ENCODE results near the gene C4A. TPM values are rescaled to one million over a fixed set of nuclear protein-coding genes. Genes with fewer than 3 reads are reported as not detected.

Gene C4A
- polyA plus RNA-seq, 3 donors, result 12.6 TPM; not detected in 2

- Histone ChIP-seq H3K27me3 (ENCODE audit: control insufficient read depth in 2 of 2, insufficient read depth in 2 of 2, low read length in 2 of 2) (no peaks in the 10 kb centered on the region), H2AFZ (ENCODE audit: insufficient read depth, low read depth, low read length, poor library complexity, severe bottlenecking) (no peak overlapping the region), H3K4me3 (replicated peaks in 1 of 3; ENCODE audit: low read depth in 2 of 3, low read length in 3 of 3) (no peak overlapping the region), H3K36me3 (replicated peaks in 1 of 2; ENCODE audit: control insufficient read depth in 1 of 2, insufficient read depth in 2 of 2, low read length in 2 of 2) (peaks cover 32 to 33% of the 10 kb centered on the region in 2 donors), H3K79me2 (ENCODE audit: insufficient read depth, low read length) (no peaks in the 10 kb centered on the region), H3K27ac (ENCODE audit: low read depth in 1 of 2, low read length in 2 of 2) (no peak overlapping the region), H3K9me3 (replicated peaks in 1 of 2; ENCODE audit: control insufficient read depth in 1 of 2, insufficient read depth in 1 of 2, low read length in 2 of 2) (no peaks in the 10 kb centered on the region), H4K20me1 (ENCODE audit: insufficient read depth, low read length) (no peaks in the 10 kb centered on the region), H3K4me2 (replicated peaks; ENCODE audit: extremely low read depth, low read length, poor library complexity, severe bottlenecking) (no peak overlapping the region), H3K9ac (ENCODE audit: insufficient read depth, low read length, poor library complexity, severe bottlenecking) (no peak overlapping the region), H3K4me1 (ENCODE audit: control insufficient read depth in 1 of 2, insufficient read depth in 2 of 2, low read length in 2 of 2) (peaks cover 3 to 4% of the 10 kb centered on the region in 2 donors)
- intact Hi-C loops (cut with micrococcal nuclease), result no loop called here
- TF ChIP-seq CTCF (IDR thresholded peaks at IDR 0.05), result no peak
- H3K4me3 Mint-ChIP-seq, result peak overlapping the region in 1 of 2 donors; percentile 22
- peak; percentile 11 to 70 (median 33) for DNase-seq
- H3K27ac Mint-ChIP-seq, result peak overlapping the region in 2 of 7 donors; percentile 8 to 33
- H3K9me3 Mint-ChIP-seq, result peaks cover 0 to 1% (median 0%) of the 10 kb centered on the region in 7 donors
- 86% methylated on average over 5 of the region's 6 CpGs for WGBS (ENCODE audit: insufficient coverage)
- H3K4me1 Mint-ChIP-seq, result peaks cover 20% of the 10 kb centered on the region
- peaks cover 9 to 24% (median 20%) of the 10 kb centered on the region in 3 donors for H3K27me3 Mint-ChIP-seq (ENCODE audit: low read depth in 3 of 3)
- H3K36me3 Mint-ChIP-seq, result peaks cover 23 to 26% of the 10 kb centered on the region in 2 donors
Observed at GRCh38 chr6:31948753-31949413, 33.0 kb upstream of the C4A start.

GRCh38 chr6:31949926-31950548 lies 31.8 kb upstream of the C4A start:
- no peak overlapping the region for H3K27ac Mint-ChIP-seq

More at GRCh38 chr6:31949926-31950548, 31.8 kb upstream of the C4A start:
- H2AFZ ChIP-seq (ENCODE audit: insufficient read depth, low read depth, low read length, poor library complexity, severe bottlenecking), result no peak overlapping the region
- no peaks in the 10 kb centered on the region for H3K79me2 ChIP-seq (ENCODE audit: insufficient read depth, low read length)
- no peaks in the 10 kb centered on the region for H3K9me3 ChIP-seq (replicated peaks in 1 of 2; ENCODE audit: control insufficient read depth in 1 of 2, insufficient read depth in 1 of 2, low read length in 2 of 2)
- no peak overlapping the region for H3K4me3 Mint-ChIP-seq
- peaks cover 0 to 1% (median 0%) of the 10 kb centered on the region in 7 donors for H3K9me3 Mint-ChIP-seq
- peaks cover 35 to 37% of the 10 kb centered on the region in 2 donors for H3K36me3 Mint-ChIP-seq
- H3K9ac ChIP-seq (ENCODE audit: insufficient read depth, low read length, poor library complexity, severe bottlenecking), result no peak overlapping the region
- H3K4me2 ChIP-seq (replicated peaks; ENCODE audit: extremely low read depth, low read length, poor library complexity, severe bottlenecking), result no peak overlapping the region
- intact Hi-C loops (cut with micrococcal nuclease), result loop anchor here in 1 of 2 donors (5.0 to 10.0 kb wide), 3 partner anchors 53 to 405 kb away; partner anchors contain the start of genes ATP6V1G2, DDX39B, EHMT2 and NFKBIL1
- no peaks in the 10 kb centered on the region for H3K27me3 ChIP-seq (ENCODE audit: control insufficient read depth in 2 of 2, insufficient read depth in 2 of 2, low read length in 2 of 2)
- no peaks in the 10 kb centered on the region for H4K20me1 ChIP-seq (ENCODE audit: insufficient read depth, low read length)
- no peak for TF ChIP-seq CTCF (IDR thresholded peaks at IDR 0.05)
- H3K27me3 Mint-ChIP-seq (ENCODE audit: low read depth in 3 of 3), result peaks cover 5 to 18% (median 15%) of the 10 kb centered on the region in 3 donors
- H3K4me1 ChIP-seq (ENCODE audit: control insufficient read depth in 1 of 2, insufficient read depth in 2 of 2, low read length in 2 of 2), result peaks cover 3 to 4% of the 10 kb centered on the region in 2 donors
- DNase-seq, result no peak
- no peak overlapping the region for H3K27ac ChIP-seq (ENCODE audit: low read depth in 1 of 2, low read length in 2 of 2)
- peaks cover 20% of the 10 kb centered on the region for H3K4me1 Mint-ChIP-seq
- peaks cover 44% of the 10 kb centered on the region in 2 donors for H3K36me3 ChIP-seq (replicated peaks in 1 of 2; ENCODE audit: control insufficient read depth in 1 of 2, insufficient read depth in 2 of 2, low read length in 2 of 2)
- no peak overlapping the region for H3K4me3 ChIP-seq (replicated peaks in 1 of 3; ENCODE audit: low read depth in 2 of 3, low read length in 3 of 3)
- 100% methylated on average over 3 of the region's 7 CpGs for WGBS (ENCODE audit: insufficient coverage)

Measured in CD14-positive monocyte (primary cell).